ENCODE data around the gene MYO16.

DNA sequence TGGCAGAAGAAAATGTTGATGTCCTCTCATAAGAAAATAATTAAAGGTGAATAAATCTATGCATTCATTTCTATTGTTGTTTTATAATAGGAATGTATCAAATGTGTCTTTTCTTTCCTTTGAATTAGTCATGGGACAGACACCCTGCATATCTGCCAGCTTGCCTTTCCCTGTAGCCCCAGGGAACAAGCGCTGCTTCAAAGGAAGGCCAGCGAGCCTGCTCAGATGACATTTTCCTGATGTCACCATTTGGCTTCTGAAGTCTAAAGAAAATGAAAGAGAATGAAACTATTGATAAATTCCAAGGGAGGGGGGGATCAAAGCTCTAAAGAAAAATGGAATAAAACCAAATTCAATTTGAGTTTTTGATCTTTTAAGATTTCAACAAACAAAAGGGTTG, 582.2 kb downstream of the MYO16 start:
- TF ChIP-seq, protein P1, sequence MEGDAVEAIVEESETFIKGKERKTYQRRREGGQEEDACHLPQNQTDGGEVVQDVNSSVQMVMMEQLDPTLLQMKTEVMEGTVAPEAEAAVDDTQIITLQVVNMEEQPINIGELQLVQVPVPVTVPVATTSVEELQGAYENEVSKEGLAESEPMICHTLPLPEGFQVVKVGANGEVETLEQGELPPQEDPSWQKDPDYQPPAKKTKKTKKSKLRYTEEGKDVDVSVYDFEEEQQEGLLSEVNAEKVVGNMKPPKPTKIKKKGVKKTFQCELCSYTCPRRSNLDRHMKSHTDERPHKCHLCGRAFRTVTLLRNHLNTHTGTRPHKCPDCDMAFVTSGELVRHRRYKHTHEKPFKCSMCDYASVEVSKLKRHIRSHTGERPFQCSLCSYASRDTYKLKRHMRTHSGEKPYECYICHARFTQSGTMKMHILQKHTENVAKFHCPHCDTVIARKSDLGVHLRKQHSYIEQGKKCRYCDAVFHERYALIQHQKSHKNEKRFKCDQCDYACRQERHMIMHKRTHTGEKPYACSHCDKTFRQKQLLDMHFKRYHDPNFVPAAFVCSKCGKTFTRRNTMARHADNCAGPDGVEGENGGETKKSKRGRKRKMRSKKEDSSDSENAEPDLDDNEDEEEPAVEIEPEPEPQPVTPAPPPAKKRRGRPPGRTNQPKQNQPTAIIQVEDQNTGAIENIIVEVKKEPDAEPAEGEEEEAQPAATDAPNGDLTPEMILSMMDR (conservative IDR thresholded peaks at IDR 0.05; ENCODE audit: low read depth, low read length), result no peak
- TF ChIP-seq EZH2 (IDR thresholded peaks at IDR 0.05; ENCODE audit: borderline replicate concordance, low read depth, low read length, poor library complexity, severe bottlenecking), result no peak
